ENCODE results near the gene COL2A1. TPM values are rescaled to one million over a fixed set of nuclear protein-coding genes. Genes with fewer than 3 reads are reported as not detected.

COL2A1 gene
- total RNA-seq, 2 experiments from 2014 or later: not detected

DNA sequence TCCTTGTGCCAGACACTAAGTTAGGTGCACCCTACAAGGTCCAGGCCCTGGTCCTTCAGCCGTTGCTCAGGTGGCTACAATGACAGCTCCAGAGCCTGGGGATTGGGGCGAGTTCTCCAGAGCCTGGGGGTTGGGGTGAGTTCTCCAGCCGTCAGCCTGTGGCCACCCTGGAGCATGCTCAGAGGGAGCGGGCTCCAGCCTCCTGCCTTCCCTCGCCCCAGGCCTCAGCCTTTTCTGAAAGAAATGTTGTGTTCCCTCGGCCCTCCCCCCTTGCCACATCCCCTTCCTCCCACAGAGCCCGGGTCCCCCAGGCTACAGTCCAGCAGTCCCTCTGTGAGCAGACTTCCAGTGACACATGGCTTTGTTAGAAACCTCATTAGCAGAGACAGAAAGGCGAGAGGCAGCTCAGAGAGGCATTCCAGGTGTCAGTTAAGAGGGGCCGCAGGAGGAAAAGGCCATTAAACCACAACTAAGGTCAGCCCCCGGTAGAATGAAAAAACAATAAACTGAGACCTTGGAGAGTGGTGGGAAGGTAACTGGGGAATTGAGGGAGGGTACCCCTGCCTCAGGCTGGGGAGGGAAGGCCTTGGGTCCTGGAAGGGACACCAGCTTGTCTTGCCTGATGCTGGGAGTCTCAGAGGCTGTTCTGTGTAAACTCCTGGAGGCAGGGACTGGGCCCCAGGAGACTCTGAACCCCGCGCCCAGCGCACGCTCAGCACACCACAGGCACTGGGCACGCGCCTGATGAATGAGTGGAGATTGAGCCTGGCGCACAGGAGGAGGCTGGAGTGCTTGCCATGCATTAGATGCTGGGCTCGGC is 23.1 kb upstream of the COL2A1 start:
- ChIA-PET POLR2A (no interaction called here), CTCF (no interaction called here)
- H3K4me1 Mint-ChIP-seq (ENCODE audit: low read depth): no peaks in the 10 kb centered on the region
- H3K27me3 Mint-ChIP-seq: no peaks in the 10 kb centered on the region
- intact Hi-C loops (cut with micrococcal nuclease): no loop called here
- DNase-seq: no peak
- no peaks in the 10 kb centered on the region for H3K36me3 Mint-ChIP-seq
- no peaks in the 10 kb centered on the region for H3K9me3 Mint-ChIP-seq
- no peak overlapping the region for H3K27ac Mint-ChIP-seq
- no peak overlapping the region for H3K4me3 Mint-ChIP-seq

DNA sequence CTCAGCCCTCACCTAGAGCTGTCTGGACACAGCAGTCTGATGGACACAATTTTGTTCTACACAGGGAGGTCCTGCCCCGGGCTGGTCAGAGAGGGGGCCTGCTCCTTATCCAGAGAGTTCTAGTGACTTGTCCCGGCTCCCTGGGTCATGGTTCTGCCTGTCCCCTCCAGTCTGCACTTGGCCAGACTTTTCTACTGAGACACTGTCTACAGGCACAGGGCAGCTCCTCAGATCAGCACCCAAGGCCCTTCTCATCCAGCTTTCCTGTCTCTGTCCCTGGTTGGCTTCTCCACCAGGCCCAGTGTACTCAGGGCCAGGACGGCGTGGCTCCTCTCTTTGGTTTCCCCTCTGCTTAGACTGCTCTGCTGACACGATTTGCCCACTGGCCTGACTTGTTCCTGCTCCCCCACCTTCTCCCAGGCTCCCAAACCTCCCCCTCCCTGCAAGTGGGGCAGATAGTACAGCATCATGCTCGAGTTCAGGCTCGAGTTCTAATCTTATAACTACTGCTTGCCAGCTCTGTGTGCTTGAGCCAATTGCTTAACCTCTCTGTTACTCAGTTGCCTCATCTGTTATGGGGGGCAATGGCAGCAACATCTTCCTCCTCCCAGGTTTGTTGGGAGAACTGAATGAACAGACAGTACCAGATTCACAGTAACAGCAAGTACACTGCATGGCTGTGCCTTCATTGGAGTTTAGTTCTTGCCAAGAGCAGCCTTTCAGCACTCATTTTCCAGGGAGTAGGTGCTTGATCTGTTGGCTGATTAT is 22.0 kb upstream of the COL2A1 start:
- no peaks in the 10 kb centered on the region for H3K4me1 Mint-ChIP-seq (ENCODE audit: low read depth)
- no peaks in the 10 kb centered on the region for H3K9me3 Mint-ChIP-seq
- intact Hi-C loops (cut with micrococcal nuclease): no loop called here
- POLR2A ChIA-PET: no interaction called here
- no peaks in the 10 kb centered on the region for H3K36me3 Mint-ChIP-seq
- no peak overlapping the region for H3K27ac Mint-ChIP-seq
- no peak for DNase-seq
- H3K27me3 Mint-ChIP-seq: peaks cover 5% of the 10 kb centered on the region
- CTCF ChIA-PET: no interaction called here
- H3K4me3 Mint-ChIP-seq: no peak overlapping the region

DNA sequence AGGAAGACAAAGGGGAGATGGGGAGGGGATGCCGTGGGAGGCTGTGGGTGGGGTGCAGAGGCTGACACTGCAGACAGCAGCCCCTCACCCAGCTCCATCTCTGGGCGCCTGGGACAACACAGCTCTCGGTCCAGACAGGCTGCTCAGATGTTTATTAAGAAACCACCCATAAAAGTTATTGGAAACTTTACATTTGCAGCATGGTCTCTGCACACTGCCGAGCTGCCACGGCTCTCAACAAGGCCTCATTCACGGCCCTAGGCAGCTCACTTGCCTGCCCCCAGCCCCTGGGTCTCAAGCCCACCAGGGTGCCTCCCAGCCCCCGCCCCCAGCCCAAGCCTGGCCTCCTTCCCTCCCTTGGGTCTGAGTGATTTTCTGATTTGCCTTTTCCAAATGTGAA is 21.0 kb upstream of the COL2A1 start:
- Mint-ChIP-seq H3K4me3 (no peak overlapping the region), H3K27me3 (peaks cover 5% of the 10 kb centered on the region), H3K4me1 (ENCODE audit: low read depth) (no peaks in the 10 kb centered on the region), H3K27ac (no peak overlapping the region), H3K36me3 (no peaks in the 10 kb centered on the region), H3K9me3 (no peaks in the 10 kb centered on the region)
- CTCF ChIA-PET: no interaction called here
- intact Hi-C loops (cut with micrococcal nuclease): no loop called here
- no peak for DNase-seq
- POLR2A ChIA-PET: no interaction called here

DNA sequence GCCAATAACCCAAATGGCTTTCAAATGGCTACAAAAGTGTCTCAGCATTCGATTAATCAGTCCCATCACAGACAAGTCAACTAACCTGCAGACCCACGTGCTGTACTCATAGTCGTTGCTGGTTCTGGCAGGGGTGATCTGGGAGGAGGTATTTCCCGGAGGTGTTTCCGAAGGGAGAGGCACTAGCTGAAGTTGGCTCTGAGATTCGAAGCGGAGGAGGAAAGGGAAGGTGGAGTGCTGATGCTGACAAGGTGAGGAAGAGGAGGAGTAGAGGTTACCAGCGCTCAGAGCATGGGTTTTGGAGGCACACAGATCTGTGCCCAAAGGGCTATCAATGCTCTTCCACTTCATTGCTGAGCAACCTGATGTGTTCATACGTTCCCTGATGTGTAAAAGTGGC is 20.5 kb upstream of the COL2A1 start:
- intact Hi-C loops (cut with micrococcal nuclease): no loop called here
- H3K36me3 Mint-ChIP-seq: no peaks in the 10 kb centered on the region
- ChIA-PET POLR2A (no interaction called here), CTCF (no interaction called here)
- peaks cover 5% of the 10 kb centered on the region for H3K27me3 Mint-ChIP-seq
- H3K9me3 Mint-ChIP-seq: no peaks in the 10 kb centered on the region
- no peak overlapping the region for H3K27ac Mint-ChIP-seq
- no peaks in the 10 kb centered on the region for H3K4me1 Mint-ChIP-seq (ENCODE audit: low read depth)
- no peak for DNase-seq
- no peak overlapping the region for H3K4me3 Mint-ChIP-seq

DNA sequence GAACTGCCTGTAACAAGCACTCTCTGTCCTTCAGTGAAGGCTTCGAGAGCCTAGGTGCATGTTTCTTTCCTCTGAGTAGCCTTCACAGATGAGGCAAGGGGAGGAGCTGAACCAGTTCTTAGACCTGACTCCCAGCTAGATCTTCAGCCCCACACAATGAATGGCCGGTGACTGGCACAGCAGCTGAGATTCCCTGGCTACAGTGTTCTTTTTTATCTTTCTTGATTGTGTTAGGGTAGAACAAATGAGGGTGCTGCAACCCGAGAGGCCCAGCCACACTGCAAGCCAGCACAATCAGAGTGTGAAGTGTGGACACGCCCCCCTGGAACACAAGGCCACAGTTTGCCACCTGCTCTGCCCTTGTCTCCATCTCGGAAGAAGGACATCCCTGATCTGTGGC is 19.1 kb upstream of the COL2A1 start:
- DNase-seq: no peak
- Mint-ChIP-seq H3K27ac (no peak overlapping the region), H3K27me3 (peaks cover 7% of the 10 kb centered on the region), H3K4me1 (ENCODE audit: low read depth) (no peaks in the 10 kb centered on the region), H3K36me3 (no peaks in the 10 kb centered on the region), H3K4me3 (no peak overlapping the region), H3K9me3 (no peaks in the 10 kb centered on the region)
- ChIA-PET CTCF (interaction anchor here (0.7 kb wide), 1 partner anchor 18 kb away, joined by 3 read pairs; no protein-coding TSS in a partner anchor), POLR2A (no interaction called here)
- intact Hi-C loops (cut with micrococcal nuclease): no loop called here

DNA sequence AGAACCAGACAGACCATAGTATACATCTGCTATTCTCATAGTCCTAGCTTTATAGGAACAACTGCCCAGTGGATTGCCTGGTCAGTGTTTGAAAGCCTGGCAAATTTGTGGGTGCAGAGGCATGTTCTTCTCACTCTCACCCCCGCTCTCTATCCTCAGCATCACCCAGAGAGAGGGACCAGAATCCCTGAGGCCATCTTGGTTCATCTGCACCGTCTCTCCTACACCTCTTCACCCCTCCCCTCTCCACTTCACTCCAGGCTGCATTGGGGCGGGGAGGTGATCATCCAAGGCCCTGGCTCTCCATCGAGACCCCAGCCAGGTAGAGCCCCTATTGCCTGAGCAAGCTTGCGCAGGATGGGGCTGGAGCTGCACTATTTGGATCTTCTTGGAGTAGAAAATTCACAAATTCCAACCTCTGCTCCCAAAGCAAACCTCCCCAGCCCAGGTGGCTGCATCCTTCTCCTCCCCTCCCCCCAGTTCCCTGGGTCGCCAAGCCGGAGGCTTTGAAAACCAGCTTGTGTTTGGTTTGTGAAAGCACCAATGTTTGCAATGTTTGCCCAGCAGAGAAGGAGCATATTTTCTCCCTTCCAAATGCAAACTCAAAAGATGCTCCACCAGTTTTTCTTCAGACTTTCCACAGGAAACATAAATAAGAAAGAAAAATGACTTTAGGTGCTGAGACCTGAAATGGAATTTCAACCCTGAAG is 18.6 kb upstream of the COL2A1 start:
- Mint-ChIP-seq H3K4me3 (no peak overlapping the region), H3K27ac (no peak overlapping the region), H3K27me3 (peaks cover 9% of the 10 kb centered on the region), H3K36me3 (no peaks in the 10 kb centered on the region), H3K9me3 (no peaks in the 10 kb centered on the region), H3K4me1 (ENCODE audit: low read depth) (no peaks in the 10 kb centered on the region)
- CTCF ChIA-PET: no interaction called here
- intact Hi-C loops (cut with micrococcal nuclease): no loop called here
- POLR2A ChIA-PET: no interaction called here
- no peak for DNase-seq

DNA sequence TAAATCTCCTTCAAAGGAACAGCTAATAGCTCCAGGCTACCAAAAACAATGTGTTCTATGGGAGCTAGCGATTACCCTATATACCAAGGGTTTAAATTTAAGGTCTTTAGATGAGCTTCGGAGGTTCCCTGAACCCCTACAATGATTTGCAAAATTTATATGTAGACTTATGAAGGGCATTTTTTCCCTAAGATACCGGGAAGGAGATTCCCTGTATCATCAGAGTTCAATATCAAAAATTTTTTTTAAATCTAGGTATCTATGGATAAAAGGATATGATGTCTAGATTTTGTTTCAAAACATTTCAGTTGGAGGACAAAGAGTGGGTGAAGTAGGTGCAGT is 17.9 kb upstream of the COL2A1 start:
- ChIA-PET CTCF (no interaction called here), POLR2A (no interaction called here)
- Mint-ChIP-seq H3K36me3 (no peaks in the 10 kb centered on the region), H3K9me3 (no peaks in the 10 kb centered on the region), H3K27me3 (peaks cover 9% of the 10 kb centered on the region), H3K27ac (no peak overlapping the region), H3K4me3 (no peak overlapping the region), H3K4me1 (ENCODE audit: low read depth) (no peaks in the 10 kb centered on the region)
- intact Hi-C loops (cut with micrococcal nuclease): no loop called here
- no peak for DNase-seq

DNA sequence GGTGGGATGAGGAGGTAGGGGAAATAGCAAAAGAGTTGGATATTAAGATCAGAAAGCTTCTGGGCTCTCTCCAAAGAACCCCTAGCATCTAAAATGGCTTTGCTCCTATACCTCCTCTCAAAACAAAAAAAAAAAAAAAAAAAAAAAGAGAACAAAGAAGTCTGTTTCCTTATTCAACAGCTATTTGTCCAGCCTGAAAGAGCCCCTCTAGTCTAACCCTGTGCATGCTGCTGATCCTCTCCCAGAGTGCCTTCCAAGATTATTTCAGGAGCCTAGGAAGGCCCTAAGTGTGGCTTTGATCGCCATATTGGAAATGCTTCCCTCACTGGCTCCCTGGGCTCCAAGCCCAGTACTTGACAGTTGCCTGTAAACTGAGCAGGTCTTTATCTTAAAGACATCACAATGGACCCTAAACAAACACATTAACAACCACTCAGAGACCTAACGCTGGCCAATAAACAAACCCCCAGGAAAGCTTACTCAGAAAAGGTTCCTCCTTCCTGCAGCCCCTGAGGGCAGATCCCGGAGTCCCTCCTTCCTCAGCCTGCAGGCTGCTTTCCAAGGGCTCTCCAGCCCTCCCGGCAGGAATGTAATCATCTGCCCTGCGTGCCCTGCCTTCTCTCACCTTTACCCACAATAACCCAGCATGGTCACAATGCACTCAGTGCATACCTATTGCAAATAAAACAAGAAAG is 17.4 kb upstream of the COL2A1 start:
- no peak overlapping the region for H3K27ac Mint-ChIP-seq
- intact Hi-C loops (cut with micrococcal nuclease): no loop called here
- DNase-seq: no peak
- no peaks in the 10 kb centered on the region for H3K9me3 Mint-ChIP-seq
- H3K36me3 Mint-ChIP-seq: no peaks in the 10 kb centered on the region
- POLR2A ChIA-PET: no interaction called here
- peaks cover 9% of the 10 kb centered on the region for H3K27me3 Mint-ChIP-seq
- CTCF ChIA-PET: interaction anchor here (0.6 kb wide), 1 partner anchor 303 kb away, joined by 3 read pairs; no protein-coding TSS in a partner anchor
- no peaks in the 10 kb centered on the region for H3K4me1 Mint-ChIP-seq (ENCODE audit: low read depth)
- H3K4me3 Mint-ChIP-seq: no peak overlapping the region

DNA sequence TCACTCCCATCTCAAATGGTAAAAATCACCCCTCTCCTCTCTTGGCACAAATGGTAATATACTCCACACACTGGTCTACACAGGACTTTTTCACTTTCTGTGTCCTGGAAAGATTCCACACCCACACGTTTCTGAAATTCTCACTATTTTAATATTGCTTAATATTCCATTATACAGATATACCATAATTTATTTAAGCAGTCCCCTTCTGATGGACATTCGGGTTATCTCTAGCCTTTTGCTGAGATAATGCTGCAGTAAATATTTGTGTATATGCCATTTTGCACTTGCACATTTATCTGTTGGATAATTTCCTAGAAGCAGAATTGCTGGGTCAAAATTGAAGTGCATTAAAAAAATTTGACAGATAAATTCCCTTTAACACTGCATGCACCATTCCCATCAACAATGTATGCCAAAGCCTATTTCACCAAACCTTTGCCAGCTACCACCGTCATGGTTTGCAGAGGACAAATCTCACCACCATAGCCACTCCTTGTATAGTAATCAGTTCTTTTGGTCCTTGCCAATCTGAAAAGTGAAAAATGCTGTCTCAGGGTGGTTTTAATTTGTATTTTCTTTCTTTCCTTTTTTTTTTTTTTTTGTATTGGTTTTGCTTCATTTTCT is 15.5 kb upstream of the COL2A1 start:
- no peak overlapping the region for H3K27ac Mint-ChIP-seq
- no peaks in the 10 kb centered on the region for H3K9me3 Mint-ChIP-seq
- intact Hi-C loops (cut with micrococcal nuclease): no loop called here
- no peaks in the 10 kb centered on the region for H3K4me1 Mint-ChIP-seq (ENCODE audit: low read depth)
- ChIA-PET CTCF (interaction anchor here (0.6 kb wide), 1 partner anchor 33 kb away, joined by 3 read pairs; no protein-coding TSS in a partner anchor), POLR2A (no interaction called here)
- no peaks in the 10 kb centered on the region for H3K36me3 Mint-ChIP-seq
- peaks cover 9% of the 10 kb centered on the region for H3K27me3 Mint-ChIP-seq
- no peak for DNase-seq
- H3K4me3 Mint-ChIP-seq: no peak overlapping the region

DNA sequence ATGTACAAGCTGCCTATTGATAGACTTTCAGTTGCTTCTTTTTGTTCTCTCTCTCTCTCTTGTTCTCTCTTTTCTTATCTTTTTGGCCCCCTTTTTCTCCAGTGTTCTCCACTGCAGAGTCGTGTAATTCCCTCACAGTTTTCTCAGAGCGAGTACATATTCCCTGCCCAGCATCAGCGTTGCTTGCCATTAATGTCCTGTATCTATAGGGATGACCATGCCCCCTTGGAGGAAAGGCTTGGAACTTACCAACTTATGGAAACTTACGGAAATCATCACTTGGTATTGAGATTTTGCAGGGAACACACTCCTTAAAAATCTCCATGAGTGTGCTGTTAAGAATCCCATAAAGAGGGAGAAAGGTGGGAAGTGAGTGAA is 14.3 kb upstream of the COL2A1 start:
- Mint-ChIP-seq H3K4me3 (no peak overlapping the region), H3K36me3 (no peaks in the 10 kb centered on the region), H3K4me1 (ENCODE audit: low read depth) (no peaks in the 10 kb centered on the region), H3K27me3 (peaks cover 11% of the 10 kb centered on the region), H3K9me3 (no peaks in the 10 kb centered on the region), H3K27ac (no peak overlapping the region)
- DNase-seq: no peak
- ChIA-PET POLR2A (no interaction called here), CTCF (interaction anchor here (0.6 kb wide), 1 partner anchor 170 kb away, joined by 3 read pairs; no protein-coding TSS in a partner anchor)
- intact Hi-C loops (cut with micrococcal nuclease): no loop called here

DNA sequence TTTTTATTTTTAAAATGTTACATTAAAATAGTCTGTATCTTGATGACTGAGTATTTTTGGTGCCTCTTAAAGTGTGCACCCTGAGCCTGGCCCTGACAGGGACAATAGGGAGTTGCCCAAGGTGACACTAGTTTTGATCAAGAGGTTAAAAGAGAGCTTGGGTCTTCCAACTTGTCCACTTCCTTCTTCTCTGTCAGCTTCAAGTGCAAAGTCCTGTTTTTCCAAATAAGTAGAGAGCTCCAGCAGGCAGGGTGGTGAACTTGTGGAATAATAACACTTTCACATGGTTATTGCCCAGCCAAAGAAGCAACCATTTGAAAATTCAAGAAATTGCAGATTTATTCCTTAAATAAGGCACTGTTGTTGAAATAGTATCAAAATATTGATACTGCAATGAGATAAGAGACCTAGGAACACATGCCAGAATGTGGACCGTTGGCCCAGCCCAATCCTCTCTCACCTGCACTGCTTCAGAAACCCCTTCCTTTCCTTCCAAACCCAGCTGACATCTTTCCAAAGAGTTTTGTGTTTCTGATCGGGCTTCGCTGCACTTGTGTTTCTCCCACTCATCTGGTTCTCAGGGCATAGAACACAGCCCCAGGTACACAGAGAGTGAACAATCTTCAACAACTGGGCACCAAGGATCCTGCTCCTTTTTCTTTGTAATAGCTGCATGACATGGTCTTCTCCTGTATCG is 13.8 kb upstream of the COL2A1 start:
- no peak overlapping the region for H3K27ac Mint-ChIP-seq
- ChIA-PET POLR2A (no interaction called here), CTCF (interaction anchor here (0.6 kb wide), 1 partner anchor 171 kb away, joined by 3 read pairs; no protein-coding TSS in a partner anchor)
- intact Hi-C loops (cut with micrococcal nuclease): no loop called here
- no peak overlapping the region for H3K4me3 Mint-ChIP-seq
- H3K4me1 Mint-ChIP-seq (ENCODE audit: low read depth): no peaks in the 10 kb centered on the region
- no peaks in the 10 kb centered on the region for H3K9me3 Mint-ChIP-seq
- DNase-seq: no peak
- peaks cover 12% of the 10 kb centered on the region for H3K27me3 Mint-ChIP-seq
- H3K36me3 Mint-ChIP-seq: no peaks in the 10 kb centered on the region

Data from activated CD4-positive, alpha-beta memory T cell treated with anti-CD3 and anti-CD28 coated beads for 36 hours (primary cell).